GM18526 (cell line): ENCODE results near the gene STK32B.

Source experiments
- POLR2A ChIP-seq: IDR thresholded peaks from 3 replicates; pipeline ENCODE4 v1.6.1; 2011; ENCODE audit not compliant: insufficient read length; ENCODE audit errors: extremely low read depth

The STK32B gene

DNA sequence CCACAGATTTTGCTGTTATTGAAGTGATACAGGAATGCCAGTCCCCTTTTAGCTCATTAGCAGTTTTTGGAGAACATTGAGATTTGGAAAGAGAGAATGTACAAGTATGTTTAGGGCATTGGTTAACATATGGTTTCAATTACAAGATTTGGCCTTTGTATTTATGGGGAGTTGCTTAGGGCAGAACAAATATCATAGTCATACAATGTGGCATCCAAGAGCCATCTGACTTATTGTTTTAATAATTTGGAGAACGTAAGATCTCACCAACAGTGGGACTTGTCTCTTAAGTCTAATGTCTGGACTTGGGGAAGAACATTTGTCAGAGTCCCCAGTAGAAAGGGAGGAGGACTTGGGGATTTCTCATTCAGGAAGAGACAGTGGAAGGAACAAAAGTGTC is 166.1 kb downstream of the STK32B start:
- no peak for TF ChIP-seq POLR2A

DNA sequence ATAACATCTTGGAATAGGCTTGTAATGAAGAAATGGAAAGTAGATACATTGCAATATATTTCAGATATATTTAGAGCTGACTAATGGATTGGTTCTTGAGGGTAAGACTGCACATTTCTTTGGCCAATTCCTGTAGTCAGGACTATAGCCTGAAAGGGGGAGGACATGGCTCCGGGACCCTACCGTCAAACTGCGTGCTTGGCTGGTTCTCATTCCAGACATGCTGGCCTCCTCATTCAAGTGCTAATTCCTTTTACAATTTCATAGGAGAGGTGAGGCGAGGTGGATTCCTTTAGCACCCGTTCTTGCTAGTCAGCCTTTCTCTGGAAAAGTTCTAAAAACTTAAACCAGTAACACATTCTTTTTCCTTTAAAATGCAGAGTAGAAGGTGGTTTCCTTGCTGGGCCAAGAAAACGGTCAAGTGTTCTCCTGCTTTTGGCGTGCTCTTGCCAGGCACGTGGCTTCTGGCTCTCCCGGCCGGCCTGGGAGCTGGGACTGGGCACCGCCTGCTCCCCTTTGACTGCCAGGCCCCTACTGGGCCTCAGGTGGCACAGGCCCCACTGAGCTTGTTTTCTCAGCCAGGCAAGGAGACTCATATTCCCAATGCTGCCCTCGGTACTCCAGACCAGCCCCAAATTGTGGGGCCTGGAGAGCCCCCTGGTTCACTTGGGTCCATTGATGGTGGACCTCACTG is 167.2 kb downstream of the STK32B start:
- TF ChIP-seq POLR2A, result no peak

DNA sequence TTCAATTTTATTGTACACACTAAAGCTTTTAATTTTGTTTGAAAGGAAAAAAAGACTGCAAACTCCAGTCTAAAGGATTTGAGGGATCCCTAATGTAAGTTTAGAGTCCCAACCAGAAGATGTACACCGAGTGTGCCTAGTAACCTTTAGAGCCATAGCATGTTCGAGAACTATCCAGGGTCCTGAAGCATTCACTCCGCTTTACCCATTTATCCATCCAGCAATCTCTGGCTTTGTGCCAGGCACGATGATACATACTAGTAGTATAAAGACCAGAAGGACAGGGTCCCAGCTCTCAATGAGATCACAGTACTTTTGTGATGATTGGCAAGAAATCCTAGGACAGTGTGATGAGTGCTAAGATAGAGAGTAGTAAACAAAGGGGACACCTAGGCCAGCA is 168.7 kb downstream of the STK32B start:
- no peak for TF ChIP-seq POLR2A

DNA sequence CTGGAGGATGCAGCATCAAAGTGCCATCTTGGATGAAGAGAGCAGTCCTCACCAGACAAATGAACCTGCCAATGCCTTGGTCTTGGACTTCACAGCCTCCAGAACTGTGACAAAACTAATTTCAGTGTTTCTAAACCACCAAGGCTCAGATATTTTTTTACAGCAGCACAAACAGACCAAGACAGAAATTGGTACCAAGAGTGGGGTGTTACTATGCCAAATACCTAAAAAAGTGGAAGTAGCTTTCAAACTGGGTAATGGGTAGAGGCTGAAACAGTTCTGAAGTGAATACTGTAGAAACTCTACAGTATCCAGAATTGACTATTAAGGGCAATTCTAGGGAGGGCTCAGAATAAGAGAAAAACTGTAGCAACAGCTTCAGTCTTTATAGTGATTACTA is 170.8 kb downstream of the STK32B start:
- TF ChIP-seq POLR2A, result no peak

DNA sequence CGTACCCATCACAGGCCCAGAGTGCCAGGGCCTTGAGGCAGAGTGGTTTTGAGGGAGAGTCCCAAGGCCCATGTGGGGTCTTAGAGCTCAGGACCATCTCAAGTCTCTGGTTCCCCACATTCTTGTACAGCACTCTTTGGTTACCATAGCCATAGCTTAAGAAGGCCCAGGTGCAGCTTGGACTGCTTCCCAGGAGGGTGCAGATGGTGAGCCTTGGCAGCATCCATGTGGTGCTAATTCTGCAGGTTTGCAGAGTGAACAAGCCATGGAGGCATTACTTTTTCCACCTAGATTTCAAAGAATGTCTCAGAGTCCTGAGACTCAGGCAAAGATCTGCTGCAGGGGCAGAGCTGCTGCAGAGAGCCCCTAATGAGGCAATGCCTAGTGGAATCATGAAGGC is 171.7 kb downstream of the STK32B start:
- no peak for TF ChIP-seq POLR2A

GRCh38 chr4:5224340-5224739 is 173.1 kb downstream of the STK32B start:
- TF ChIP-seq POLR2A, result no peak

GRCh38 chr4:5232549-5232948 is 181.3 kb downstream of the STK32B start:
- TF ChIP-seq POLR2A, result no peak

DNA sequence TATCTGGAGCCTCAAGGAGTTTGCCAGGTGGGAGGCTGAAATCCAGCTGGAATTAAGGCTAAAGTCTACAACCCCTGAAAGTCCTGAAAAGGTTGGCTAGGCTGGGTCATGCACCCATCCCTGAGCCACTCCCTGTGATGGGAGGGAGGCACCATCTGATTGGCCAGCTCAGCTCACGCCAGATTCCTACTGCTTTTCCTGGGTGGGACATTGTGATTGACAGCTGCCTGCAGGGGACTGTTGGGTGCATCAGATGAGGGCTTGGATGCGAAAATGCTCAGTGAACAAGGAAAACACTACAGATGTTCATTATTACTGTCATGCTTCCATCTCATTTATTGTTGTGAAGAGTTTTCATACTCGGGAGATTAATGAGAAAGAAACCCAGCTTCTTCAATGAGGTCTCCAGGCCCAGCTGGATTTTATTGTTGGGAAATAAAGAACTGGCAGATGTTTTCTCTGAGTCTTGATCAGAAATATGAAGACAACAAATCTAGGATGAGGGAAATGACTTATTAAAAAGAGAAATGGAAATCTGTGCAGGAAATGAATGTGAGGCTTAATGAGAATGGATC is 185.9 kb downstream of the STK32B start:
- TF ChIP-seq POLR2A, result no peak

GRCh38 chr4:5238173-5238572 is 186.9 kb downstream of the STK32B start:
- no peak for TF ChIP-seq POLR2A

GRCh38 chr4:5247735-5248134 is 196.5 kb downstream of the STK32B start:
- no peak for TF ChIP-seq POLR2A

DNA sequence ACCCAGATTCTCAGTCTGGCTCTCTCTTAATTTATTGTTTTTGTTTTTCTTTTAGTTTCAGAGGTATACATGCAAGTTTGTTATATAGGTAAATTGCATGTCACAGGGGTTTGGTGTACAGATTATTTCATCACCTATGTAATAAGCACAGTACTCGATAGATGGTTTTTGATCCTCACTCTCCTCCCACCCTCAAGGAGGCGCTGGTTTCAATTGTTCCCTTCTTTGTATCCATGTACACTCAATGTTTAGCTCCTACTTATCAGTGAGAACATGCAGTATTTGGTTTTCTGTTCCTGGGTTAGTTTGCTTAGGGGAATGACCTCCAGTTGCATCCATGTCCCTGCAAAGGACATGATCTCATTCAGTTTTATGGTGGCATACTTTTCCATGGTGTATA is 198.4 kb downstream of the STK32B start:
- TF ChIP-seq POLR2A, result no peak

DNA sequence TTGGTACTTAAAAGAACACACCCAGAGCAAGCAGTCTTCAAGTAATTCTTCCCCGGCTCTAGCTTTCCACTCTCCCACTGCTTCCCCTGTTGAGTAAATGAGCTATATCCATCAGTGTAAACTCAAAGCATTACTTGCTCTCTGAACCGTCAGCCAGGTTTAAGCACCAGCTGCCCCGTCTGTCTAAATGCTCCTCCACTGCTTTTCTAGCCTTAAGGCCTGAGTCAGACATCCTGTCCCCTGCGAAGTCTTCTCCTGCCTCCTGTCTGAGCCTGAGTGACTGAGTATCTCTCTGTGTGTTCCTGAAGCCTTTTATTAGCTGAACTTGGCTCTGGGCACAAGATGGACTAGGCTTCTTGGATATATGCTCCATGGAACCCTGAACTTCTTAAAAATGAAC is 205.1 kb downstream of the STK32B start:
- no peak for TF ChIP-seq POLR2A

GRCh38 chr4:5257086-5257485 is 205.8 kb downstream of the STK32B start:
- TF ChIP-seq POLR2A, result no peak

- TF ChIP-seq POLR2A, result no peak
These were observed 208.2 kb downstream of the STK32B start for GRCh38 chr4:5259471-5259870.

DNA sequence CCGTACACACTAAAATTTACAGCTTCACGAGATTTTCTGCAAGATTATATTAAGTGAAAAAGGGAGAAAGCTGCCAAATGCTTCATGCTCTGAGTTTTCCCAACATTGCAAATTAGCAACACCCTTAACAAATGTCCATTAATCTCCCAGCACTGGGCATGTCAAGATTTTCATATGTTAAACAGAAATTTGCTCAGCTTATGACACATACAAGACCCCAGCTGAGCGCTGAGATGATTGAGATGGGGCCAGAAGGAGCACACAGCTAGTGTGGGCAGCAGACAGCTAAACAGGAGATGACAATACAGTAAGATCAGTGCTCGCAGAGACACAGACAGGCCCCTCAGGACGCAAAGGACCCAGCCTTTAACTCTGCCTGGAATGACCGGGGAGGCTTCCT is 208.8 kb downstream of the STK32B start:
- TF ChIP-seq POLR2A, result no peak

GRCh38 chr4:5261866-5262265 is 210.6 kb downstream of the STK32B start:
- no peak for TF ChIP-seq POLR2A

DNA sequence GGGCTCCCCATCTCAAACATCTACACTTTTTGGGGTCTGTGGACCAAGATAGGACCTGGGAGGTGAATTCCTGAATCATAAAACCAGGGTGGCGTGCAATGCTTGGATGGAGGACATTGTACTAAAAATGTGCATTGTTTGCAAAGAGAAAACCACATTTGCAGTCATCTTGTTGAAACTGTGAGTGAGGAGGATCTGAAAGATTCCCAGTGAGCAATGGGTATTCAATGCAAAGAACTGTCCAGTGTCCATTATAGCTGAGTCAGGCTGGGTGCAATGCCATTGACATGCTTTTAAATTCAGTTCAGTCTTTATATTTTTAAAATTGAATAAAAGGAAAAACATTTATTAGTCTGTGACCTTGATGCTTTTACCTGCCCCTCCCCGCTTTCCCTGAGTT is 215.7 kb downstream of the STK32B start:
- no peak for TF ChIP-seq POLR2A
